Spleen (tissue), 7 donors: ENCODE results near the gene ZER1.

Source experiments
- CTCF ChIP-seq, 11 experiments: fragments of 200-600 bp in 7 of 11; fragments of 450-650 bp in 4 of 11; sonication (generic) in 4 of 11; IDR thresholded peaks in 8 of 11; conservative IDR thresholded peaks in 3 of 11; 1 replicate in 7 of 11; 2 replicates in 4 of 11; pipeline versions ENCODE4 v1.4.0 to v1.8.0; 2016 to 2021; ENCODE audit warnings: antibody characterized with exemption in 11 of 11, inconsistent platforms in 4 of 11, mild to moderate bottlenecking in 1 of 11
- POLR2AphosphoS5 ChIP-seq, 3 donors: sonication (generic); formaldehyde crosslinking; IDR thresholded peaks; one replicate each; pipeline ENCODE4 v1.5.1; 2017; ENCODE audit warnings: antibody characterized with exemption in 3 of 3
- donor health status: DM: no; HTN: no; CAD: no; lungs with moderate emphysema.
- donor health status: DM: no; HTN: no; CAD: no.
- donor health status: DM: no; HTN: no; CAD: no.

GRCh38 chr9:128747241-128747640, 24.5 kb downstream of the ZER1 start:
- no peak for TF ChIP-seq POLR2AphosphoS5 (IDR thresholded peaks at IDR 0.05)
- no peak for TF ChIP-seq CTCF (IDR thresholded peaks at IDR 0.05 in 8 of 11, conservative IDR thresholded peaks at IDR 0.05 in 3 of 11)
